H1 (cell line): Measurements from ENCODE around the gene FLNA. TPM values are rescaled to one million over a fixed set of nuclear protein-coding genes. Genes with fewer than 3 reads are reported as not detected.

Experiments
- CTCF ChIA-PET: fragments of 300-600 bp; sonication (Branson Sonifier 250); formaldehyde crosslinking; loops from one replicate; lab custom pipeline; 2021; ENCODE audit not compliant: partially characterized antibody; lab: Charles Lee
- POLR2A ChIA-PET: fragments of 300-600 bp; sonication (Branson Sonifier 250); formaldehyde crosslinking; loops from one replicate; lab custom pipeline; 2021; ENCODE audit warnings: inconsistent platforms; ENCODE audit not compliant: partially characterized antibody; lab: Charles Lee
- DNase-seq, 2 experiments: peaks; one replicate each; pipeline versions ENCODE4 v3.0.0 to v3.0.0-alpha.2; 2010 to 2022; ENCODE audit warnings: low spot score in 2 of 2, low read depth in 1 of 2, mixed read lengths in 1 of 2
- FAIRE-seq: peaks from 2 replicates; lab custom pipeline; 2011; peaks lifted over from hg19 to GRCh38; lab: Jason Lieb, UNC
- H2AFZ ChIP-seq: 2 replicates; pipeline ENCODE4 v1.8.1; 2012; ENCODE audit warnings: low read length, inconsistent platforms
- H2AK5ac ChIP-seq: 2 replicates; pipeline ENCODE4 v1.6.1; 2013; ENCODE audit warnings: low read depth, low read length
- H2BK120ac ChIP-seq: replicated peaks from 2 replicates; pipeline ENCODE3; 2013; ENCODE audit warnings: low read depth, low read length, inconsistent platforms
- H2BK12ac ChIP-seq: 2 replicates; pipeline ENCODE4 v1.6.1; 2013; ENCODE audit warnings: low read depth, low read length
- H2BK15ac ChIP-seq: 2 replicates; pipeline ENCODE4 v1.6.1; 2013; ENCODE audit warnings: low read length
- H2BK20ac ChIP-seq: 2 replicates; pipeline ENCODE4 v1.6.1; 2013; ENCODE audit warnings: low read length
- H2BK5ac ChIP-seq: 2 replicates; pipeline ENCODE4 v1.6.1; 2013; ENCODE audit warnings: low read depth, low read length
- H3K14ac ChIP-seq: 2 replicates; pipeline ENCODE4 v1.6.1; 2013; ENCODE audit warnings: inconsistent platforms; ENCODE audit not compliant: insufficient read length
- H3K18ac ChIP-seq: 2 replicates; pipeline ENCODE4 v1.6.1; 2013; ENCODE audit warnings: low read length; ENCODE audit errors: extremely low read depth
- H3K23ac ChIP-seq: 2 replicates; pipeline ENCODE4 v1.6.1; 2013; ENCODE audit warnings: inconsistent platforms; ENCODE audit not compliant: insufficient read length
- H3K23me2 ChIP-seq: 2 replicates; pipeline ENCODE4 v1.6.1; 2013; ENCODE audit warnings: low read depth, low read length
- H3K27ac ChIP-seq: 2 replicates; pipeline ENCODE4 v1.6.1; 2011; ENCODE audit warnings: low read depth, low read length, inconsistent platforms
- H3K27me3 ChIP-seq, 4 experiments: replicated peaks in 1 of 4; 1 replicate in 1 of 4; 2 replicates in 3 of 4; pipeline versions ENCODE4 v1.6.1 to v1.8.1; 2011 to 2013; ENCODE audit warnings: low read length in 3 of 4, mild to moderate bottlenecking in 3 of 4, inconsistent platforms in 2 of 4, mixed read lengths in 2 of 4, moderate library complexity in 1 of 4; ENCODE audit not compliant: control insufficient read depth in 3 of 4, insufficient read depth in 3 of 4; ENCODE audit errors: extremely low read depth in 1 of 4
- H3K36me3 ChIP-seq, 4 experiments: 2 replicates each; pipeline versions ENCODE4 v1.6.1 to v1.8.1; 2011 to 2013; ENCODE audit warnings: mild to moderate bottlenecking in 4 of 4, low read length in 3 of 4, moderate library complexity in 2 of 4, control low read depth in 1 of 4, inconsistent platforms in 1 of 4; ENCODE audit not compliant: insufficient read depth in 4 of 4, control insufficient read depth in 2 of 4
- H3K4ac ChIP-seq: replicated peaks from 2 replicates; pipeline ENCODE3; 2013; ENCODE audit warnings: low read length, low read depth, mixed read lengths, inconsistent platforms; ENCODE audit not compliant: insufficient read length
- H3K4me1 ChIP-seq, 4 experiments: replicated peaks in 1 of 4; 1 replicate in 1 of 4; 2 replicates in 3 of 4; pipeline versions ENCODE4 v1.6.1 to v1.8.1; 2011 to 2013; ENCODE audit warnings: low read length in 3 of 4, inconsistent platforms in 2 of 4, mixed read lengths in 1 of 4; ENCODE audit not compliant: insufficient read depth in 4 of 4, control insufficient read depth in 3 of 4
- H3K4me2 ChIP-seq, 2 experiments: 2 replicates each; pipeline versions ENCODE4 v1.6.1 to v1.8.1; 2011 to 2013; ENCODE audit warnings: low read depth in 2 of 2, low read length in 2 of 2, control low read depth in 1 of 2, inconsistent platforms in 1 of 2, mild to moderate bottlenecking in 1 of 2; ENCODE audit not compliant: insufficient read depth in 1 of 2
- H3K4me3 ChIP-seq, 4 experiments: fragments of 200-600, 300-600 bp in 1 of 4; sonication (generic), shearing (Covaris generic), sonication (Bioruptor Twin) in 1 of 4; 2 replicates each; pipeline versions ENCODE4 v1.5.1 to v1.8.1; 2011 to 2016; ENCODE audit warnings: low read length in 4 of 4, low read depth in 3 of 4, control low read depth in 2 of 4, inconsistent platforms in 2 of 4, mild to moderate bottlenecking in 2 of 4, mixed read lengths in 1 of 4, moderate library complexity in 1 of 4; ENCODE audit not compliant: insufficient read depth in 2 of 4; ENCODE audit errors: extremely low read depth in 1 of 4
- H3K56ac ChIP-seq: replicated peaks from 2 replicates; pipeline ENCODE3; 2013; ENCODE audit warnings: low read depth, mild to moderate bottlenecking, mixed read lengths, low read length, inconsistent platforms; ENCODE audit not compliant: insufficient read length
- H3K79me1 ChIP-seq: 2 replicates; pipeline ENCODE4 v1.6.1; 2013; ENCODE audit warnings: low read depth, low read length, control low read depth
- H3K79me2 ChIP-seq, 2 experiments: 2 replicates each; pipeline versions ENCODE4 v1.6.1 to v1.8.1; 2012 to 2013; ENCODE audit warnings: low read length in 2 of 2, mild to moderate bottlenecking in 2 of 2, inconsistent platforms in 1 of 2; ENCODE audit not compliant: insufficient read depth in 2 of 2, control insufficient read depth in 1 of 2
- H3K9ac ChIP-seq, 4 experiments: replicated peaks in 1 of 4; 1 replicate in 1 of 4; 2 replicates in 3 of 4; pipeline versions ENCODE4 v1.6.1 to v1.8.1; 2011 to 2013; ENCODE audit warnings: low read depth in 3 of 4, low read length in 3 of 4, control low read depth in 2 of 4, mild to moderate bottlenecking in 2 of 4, moderate library complexity in 2 of 4, inconsistent platforms in 1 of 4; ENCODE audit errors: extremely low read depth in 1 of 4
- H3K9me3 ChIP-seq, 2 experiments: 2 replicates each; pipeline versions ENCODE4 v1.6.1 to v1.8.1; 2012 to 2013; ENCODE audit warnings: mild to moderate bottlenecking in 2 of 2, moderate library complexity in 2 of 2, control low read depth in 1 of 2, inconsistent platforms in 1 of 2, low read depth in 1 of 2, low read length in 1 of 2, mixed read lengths in 1 of 2; ENCODE audit not compliant: insufficient read depth in 2 of 2
- H4K20me1 ChIP-seq, 2 experiments: replicated peaks in 1 of 2; 2 replicates each; pipeline versions ENCODE3 to v1.8.1; 2011 to 2013; ENCODE audit warnings: inconsistent platforms in 2 of 2, low read length in 2 of 2, mild to moderate bottlenecking in 1 of 2; ENCODE audit not compliant: insufficient read depth in 2 of 2, control insufficient read depth in 1 of 2
- H4K5ac ChIP-seq: 2 replicates; pipeline ENCODE4 v1.6.1; 2013; ENCODE audit warnings: low read length, low read depth, mixed read lengths, inconsistent platforms; ENCODE audit not compliant: insufficient read length
- H4K8ac ChIP-seq: 2 replicates; pipeline ENCODE4 v1.8.0; 2013; ENCODE audit warnings: mild to moderate bottlenecking, moderate library complexity, low read length, inconsistent platforms; ENCODE audit not compliant: insufficient read depth; ENCODE audit errors: extremely low read depth
- H4K91ac ChIP-seq: replicated peaks from 2 replicates; pipeline ENCODE3; 2013; ENCODE audit warnings: low read length, mixed read lengths, inconsistent platforms; ENCODE audit not compliant: insufficient read length
- CTCF ChIP-seq, 3 experiments: IDR thresholded peaks; 1 replicate in 2 of 3; 2 replicates in 1 of 3; pipeline versions ENCODE4 v1.5.1 to v1.6.1; 2011; ENCODE audit warnings: low read length in 3 of 3, mild to moderate bottlenecking in 3 of 3, inconsistent platforms in 2 of 3, low read depth in 1 of 3, moderate library complexity in 1 of 3; ENCODE audit not compliant: insufficient read depth in 1 of 3; ENCODE audit errors: control extremely low read depth in 1 of 3
- EP300 ChIP-seq, 2 experiments: IDR thresholded peaks; 1 replicate in 1 of 2; 2 replicates in 1 of 2; pipeline ENCODE4 v1.6.1; 2011 to 2012; ENCODE audit warnings: low read depth in 2 of 2, low read length in 2 of 2, mild to moderate bottlenecking in 2 of 2, borderline replicate concordance in 1 of 2, inconsistent platforms in 1 of 2, moderate library complexity in 1 of 2
- EZH2 ChIP-seq: fragments of 200-600 bp; sonication (generic); IDR thresholded peaks from 2 replicates; pipeline ENCODE4 v1.7.1; 2012; ENCODE audit warnings: low read depth, mild to moderate bottlenecking, moderate library complexity, low read length, inconsistent platforms; ENCODE audit not compliant: severe bottlenecking
- POLR2A ChIP-seq, 2 experiments: IDR thresholded peaks; 1 replicate in 1 of 2; 2 replicates in 1 of 2; pipeline ENCODE4 v1.6.1; 2011; ENCODE audit warnings: low read depth in 2 of 2, low read length in 2 of 2, mild to moderate bottlenecking in 2 of 2; ENCODE audit errors: control extremely low read depth in 1 of 2
- POLR2AphosphoS5 ChIP-seq: IDR thresholded peaks from 2 replicates; pipeline ENCODE4 v1.6.1; 2011; ENCODE audit warnings: low read depth, low read length
- RFX5 ChIP-seq: IDR thresholded peaks from 2 replicates; pipeline ENCODE4 v1.6.1; 2011; ENCODE audit warnings: low read depth, low read length, improper control_type of control experiment, borderline replicate concordance
- TAF1 ChIP-seq: IDR thresholded peaks from 2 replicates; pipeline ENCODE4 v1.6.1; 2011; ENCODE audit warnings: mild to moderate bottlenecking, low read depth, low read length
- TAF7 ChIP-seq: optimal IDR thresholded peaks from 2 replicates; pipeline ENCODE3; 2011; ENCODE audit warnings: low read depth, mild to moderate bottlenecking, inconsistent platforms, low read length, moderate library complexity, borderline replicate concordance
- WGBS, 2 experiments: shearing (Covaris generic) in 1 of 2; methylation state at CpG; one replicate each; pipeline versions ENCODE4 v1.1.6 to v1.1.7; 2013 to 2015; ENCODE audit warnings: low lambda C conversion rate in 2 of 2, mixed read lengths in 2 of 2, inconsistent platforms in 1 of 2, low coverage in 1 of 2, missing lambda C conversion rate in 1 of 2; ENCODE audit not compliant: insufficient replicate concordance in 2 of 2, insufficient coverage in 1 of 2, insufficient read length in 1 of 2; ENCODE audit errors: extremely low coverage in 1 of 2, missing lambda C conversion rate in 1 of 2; 5-methylcytosine and 5-hydroxymethylcytosine counted together
- polyA plus RNA-seq, 7 experiments: library from polyadenylated mRNA; depleted of rRNA in 3 of 7; stranded (reverse) in 5 of 7; unstranded in 2 of 7; fragments of >200 nt in 5 of 7; fragments of 200-250 nt in 2 of 7; gene quantifications; 1 replicate in 5 of 7; 2 replicates in 1 of 7; 4 replicates in 1 of 7; pipeline versions ENCODE4 v1.2.1 to v1.2.3, GENCODE V29; 2011 to 2013; ENCODE audit warnings: missing spikeins in 2 of 7, mixed read lengths in 2 of 7
- total RNA-seq: library from RNA; stranded (reverse); fragmentation: NEBNext Ultra II Directional; extraction: Animal tissue kit (Norgen Biotek cat#: 25700); gene quantifications from 2 replicates; pipeline ENCODE4 v1.2.1, GENCODE V29; 2021

FLNA gene
- total and polyA plus RNA-seq, 2 of the 8 experiments (the other 6 are each of a cell fraction or from before 2014, with no cell fraction given): 315 to 925 TPM

- Histone ChIP-seq H2BK20ac (no peak overlapping the region), H2BK5ac (peak overlapping the region; percentile 81; the same call in 1 of the 2 replicates), H3K9me3 (no peaks in the 10 kb centered on the region), H4K8ac (peak overlapping the region; percentile 68), H3K23me2 (peaks cover 5% of the 10 kb centered on the region; the same call in 1 of the 2 replicates), H3K4ac (peak overlapping the region; percentile 69), H3K23ac (no peak overlapping the region), H4K20me1 (peaks cover 18 to 26% of the 10 kb centered on the region in 2 experiments), H3K14ac (no peak overlapping the region), H3K4me2 (peak overlapping the region; percentile 82 to 83), H3K79me2 (peaks cover 8 to 51% of the 10 kb centered on the region in 2 experiments; a peak in 3 of 4 replicates), H3K36me3 (peaks cover 21 to 53% (median 38%) of the 10 kb centered on the region in 4 experiments), H3K27me3 (no peaks in the 10 kb centered on the region; a peak in 2 of 7 replicates), H3K9ac (peak overlapping the region; percentile 50 to 82 (median 64)), H3K27ac (peak overlapping the region; percentile 95), H3K79me1 (peaks cover 3% of the 10 kb centered on the region; the same call in 1 of the 2 replicates), H3K56ac (no peak overlapping the region), H2AK5ac (no peak overlapping the region), H2BK12ac (no peak overlapping the region), H3K18ac (no peak overlapping the region; the same call in 1 of the 2 replicates), H3K4me1 (peaks cover 0 to 12% (median 8%) of the 10 kb centered on the region in 4 experiments; a peak in 6 of 7 replicates), H3K4me3 (peak overlapping the region; percentile 43 to 96 (median 69)), H2BK120ac (no peak overlapping the region), H2AFZ (no peak overlapping the region), H4K5ac (peak overlapping the region; percentile 33), H2BK15ac (no peak overlapping the region), H4K91ac (peak overlapping the region; percentile 40)
- ChIA-PET CTCF (interaction anchor here (1.3 kb wide), 1 partner anchor 11 kb away, joined by 5 read pairs; the partner anchor contains the start of gene EMD), POLR2A (interaction anchor here (0.9 to 11.8 kb wide), 8 partner anchors 9 to 421 kb away, joined by 3 to 348 read pairs (median 4); partner anchors contain the start of genes EMD, RPL10 and SLC10A3)
- FAIRE-seq (no peak), DNase-seq (no peak)
- 40% methylated on average over 1 of the region's 16 CpGs; no CpG with 5 or more reads in 1 of the 2 experiments for WGBS, 2 experiments
- no peak for TF ChIP-seq RFX5
- no peak for TF ChIP-seq EZH2
- TF ChIP-seq TAF1: peak; percentile 38; the same call in 1 of the 2 replicates
- TF ChIP-seq POLR2AphosphoS5: peak; percentile 54
- peak; percentile 64 for TF ChIP-seq TAF7
- peak in 1 of 2 experiments; percentile 84; a peak in 2 of 3 replicates for TF ChIP-seq POLR2A (IDR thresholded peaks at IDR 0.05; ENCODE audit: control extremely low read depth in 1 of 2, low read depth in 2 of 2, low read length in 2 of 2)
- TF ChIP-seq CTCF (IDR thresholded peaks at IDR 0.05; ENCODE audit: control extremely low read depth in 1 of 3, insufficient read depth in 1 of 3, low read depth in 1 of 3, low read length in 3 of 3): no peak
- no peak for TF ChIP-seq EP300 (IDR thresholded peaks at IDR 0.05; ENCODE audit: borderline replicate concordance in 1 of 2, low read depth in 2 of 2, low read length in 2 of 2)
These were observed 5.6 kb downstream of the FLNA start for GRCh38 chrX:154368630-154369448.
